Upper lobe of left lung (tissue), 4 donors: Measurements from ENCODE around the gene STXBP5L.

Source experiments
- CTCF ChIP-seq, 6 experiments: fragments of 450-650 bp in 4 of 6; fragments of 200-600 bp in 2 of 6; sonication (generic) in 2 of 6; IDR thresholded peaks; one replicate each; pipeline ENCODE4 v1.5.1; 2016 to 2019; ENCODE audit warnings: antibody characterized with exemption in 6 of 6
- EP300 ChIP-seq, 4 donors: sonication (generic); formaldehyde crosslinking; IDR thresholded peaks; one replicate each; pipeline ENCODE4 v1.5.1; 2017; ENCODE audit warnings: antibody characterized with exemption in 4 of 4, control low read depth in 2 of 4
- POLR2A ChIP-seq, 4 donors: fragments of 450-650 bp; IDR thresholded peaks; one replicate each; pipeline ENCODE4 v1.5.1; 2016 to 2017; ENCODE audit warnings: antibody characterized with exemption in 4 of 4, mild to moderate bottlenecking in 2 of 4
- POLR2AphosphoS5 ChIP-seq, 2 donors: sonication (generic); formaldehyde crosslinking; IDR thresholded peaks; one replicate each; pipeline ENCODE4 v1.5.1; 2017; ENCODE audit warnings: antibody characterized with exemption in 2 of 2

GRCh38 chr3:121111914-121112612 lies 204.1 kb downstream of the STXBP5L start:
- TF ChIP-seq CTCF (IDR thresholded peaks at IDR 0.05) = no peak
- TF ChIP-seq POLR2A (IDR thresholded peaks at IDR 0.05) = no peak
- no peak for TF ChIP-seq EP300 (IDR thresholded peaks at IDR 0.05)
- TF ChIP-seq POLR2AphosphoS5 (IDR thresholded peaks at IDR 0.05) = no peak
